Measurements from ENCODE around the gene SMYD4. TPM values are rescaled to one million over a fixed set of nuclear protein-coding genes. Genes with fewer than 3 reads are reported as not detected.

SMYD4 gene
- total and polyA plus RNA-seq, 9 of the 15 experiments (the other 6 are each of a cell fraction or from before 2014, with no cell fraction given) = 1.3 to 10.2 (median 6.7) TPM

GRCh38 chr17:1829592-1830257 lies at the start of gene SMYD4, which contains the start of gene RPA1 (continued):
- no peak for TF ChIP-seq ZNF407 (IDR thresholded peaks at IDR 0.05; ENCODE audit: low read depth)
- TF ChIP-seq ZNF140 (CRISPR knock-in tag; IDR thresholded peaks at IDR 0.05) = no peak
- TF ChIP-seq SPI1 (IDR thresholded peaks at IDR 0.05; ENCODE audit: borderline replicate concordance, low read depth, low read length) = no peak
- no peak for TF ChIP-seq ZNF551 (CRISPR knock-in tag; IDR thresholded peaks at IDR 0.05)
- no peak for TF ChIP-seq FOXM1 (IDR thresholded peaks at IDR 0.05; ENCODE audit: low read depth)
- no peak for TF ChIP-seq FOXM1 (CRISPR knock-in tag; IDR thresholded peaks at IDR 0.05; ENCODE audit: low read depth)
- TF ChIP-seq ZC3H11A (IDR thresholded peaks at IDR 0.05; ENCODE audit: low read depth, low read length) = no peak
- no peak for TF ChIP-seq ZNF143 (CRISPR knock-in tag; IDR thresholded peaks at IDR 0.05)
- no peak for TF ChIP-seq NELFE (IDR thresholded peaks at IDR 0.05; ENCODE audit: insufficient read depth, insufficient read length)
- peak; percentile 88 for TF ChIP-seq REST (IDR thresholded peaks at IDR 0.05; ENCODE audit: borderline replicate concordance)
- TF ChIP-seq REST (CRISPR knock-in tag; IDR thresholded peaks at IDR 0.05; ENCODE audit: low read depth) = no peak
- TF ChIP-seq ZNF347 (CRISPR knock-in tag; IDR thresholded peaks at IDR 0.05; ENCODE audit: low read depth) = no peak
- TF ChIP-seq RBM34 (IDR thresholded peaks at IDR 0.05; ENCODE audit: borderline replicate concordance, insufficient read depth, low read length) = 0 out of 2 replicates have a peak, but pooled peaks have one; percentile 25

Measured in K562 (cell line).